HG03097 (cell line): ENCODE data around the gene ERGIC1.

Experiments
- ATAC-seq: cut with Tn5 transposase; IDR thresholded peaks from one replicate; pipeline ENCODE4 v1.9.1; 2021; ENCODE audit not compliant: unreplicated experiment, low FRiP score

Gene ERGIC1

DNA sequence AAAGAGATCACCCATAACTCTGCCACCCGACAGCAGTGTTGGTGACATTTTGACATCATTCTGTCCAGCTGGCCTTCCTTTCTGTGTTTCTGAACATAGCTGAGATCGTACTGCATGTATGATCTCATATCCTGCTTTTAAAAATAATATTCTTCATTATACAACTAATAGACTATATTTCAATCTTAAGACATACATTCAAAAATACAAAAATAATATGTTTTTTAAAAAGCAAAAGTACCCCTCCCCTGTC is 77.5 kb downstream of the ERGIC1 start:
- no peak for ATAC-seq

DNA sequence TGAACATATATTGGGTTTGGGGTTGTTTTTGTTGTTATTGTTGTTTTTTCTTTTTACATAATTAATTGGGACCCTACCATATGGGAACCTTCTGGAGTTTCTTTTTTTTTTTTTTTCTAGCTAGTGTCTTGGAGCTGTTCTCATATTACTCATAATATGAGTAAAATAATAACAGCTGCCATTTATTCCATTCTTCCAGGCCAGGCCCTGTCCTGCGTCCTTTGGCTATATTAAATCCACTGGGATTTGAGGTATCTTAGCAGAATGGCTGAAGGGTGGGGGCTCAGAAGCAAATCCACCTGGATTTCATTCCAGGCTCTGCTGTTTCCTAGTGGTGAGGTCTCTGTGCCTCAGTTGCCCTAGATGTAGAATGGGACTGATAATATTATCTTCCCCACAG is 77.9 kb downstream of the ERGIC1 start:
- ATAC-seq, result no peak

DNA sequence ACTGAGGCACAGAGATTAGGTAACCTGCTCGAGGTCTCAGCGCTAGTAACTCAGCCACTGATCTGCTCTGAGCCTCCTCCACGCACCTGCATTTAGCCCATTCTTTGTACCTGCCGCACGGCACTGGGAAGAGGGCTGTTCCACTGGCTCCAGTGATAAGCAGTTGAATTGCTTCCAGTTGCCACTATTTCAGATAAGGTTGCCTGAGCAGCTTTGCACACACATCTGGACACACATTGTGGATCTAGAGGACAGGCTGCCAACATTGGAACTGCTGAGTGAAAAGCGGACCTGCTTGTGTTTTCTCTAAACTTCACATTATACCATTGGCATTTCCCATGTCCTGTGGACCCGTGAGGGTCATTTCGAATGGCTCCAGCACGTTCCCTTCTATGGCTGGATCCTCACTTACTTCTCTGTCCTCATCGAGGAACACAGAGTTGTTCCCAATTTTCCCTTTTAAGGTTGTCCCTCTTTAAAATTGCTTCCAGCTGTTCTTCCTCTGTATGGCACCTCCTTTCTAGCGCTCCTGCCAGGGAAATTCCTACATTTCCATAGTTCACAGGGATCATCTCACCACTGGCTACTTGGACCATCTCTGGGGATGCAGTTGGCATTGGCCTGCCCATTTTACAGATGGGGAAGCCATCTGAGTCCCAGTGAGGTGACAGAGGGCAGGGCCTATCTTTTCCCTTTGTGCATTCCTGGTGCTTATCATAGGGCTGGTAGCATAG is 79.2 kb downstream of the ERGIC1 start:
- ATAC-seq, result no peak

DNA sequence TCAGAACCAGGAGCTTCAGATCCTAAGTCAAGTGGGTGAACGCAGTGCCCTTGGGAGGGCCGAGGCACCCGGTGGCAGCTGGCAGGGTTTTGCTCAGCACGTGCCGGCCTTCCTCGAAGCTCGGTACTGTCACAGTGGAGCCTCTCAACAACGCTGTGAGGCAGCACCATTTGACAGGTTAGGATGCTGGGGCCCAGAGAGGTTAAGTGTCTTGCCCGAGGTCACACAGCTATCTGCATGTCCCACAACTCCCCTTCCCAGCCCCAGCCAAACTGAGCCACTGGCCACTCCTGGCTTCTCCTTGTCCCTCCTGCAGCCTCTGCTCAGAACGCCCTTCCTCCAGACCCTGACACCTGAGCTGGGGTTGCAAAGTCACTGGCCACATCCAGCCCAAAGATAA is 81.5 kb downstream of the ERGIC1 start:
- no peak for ATAC-seq

DNA sequence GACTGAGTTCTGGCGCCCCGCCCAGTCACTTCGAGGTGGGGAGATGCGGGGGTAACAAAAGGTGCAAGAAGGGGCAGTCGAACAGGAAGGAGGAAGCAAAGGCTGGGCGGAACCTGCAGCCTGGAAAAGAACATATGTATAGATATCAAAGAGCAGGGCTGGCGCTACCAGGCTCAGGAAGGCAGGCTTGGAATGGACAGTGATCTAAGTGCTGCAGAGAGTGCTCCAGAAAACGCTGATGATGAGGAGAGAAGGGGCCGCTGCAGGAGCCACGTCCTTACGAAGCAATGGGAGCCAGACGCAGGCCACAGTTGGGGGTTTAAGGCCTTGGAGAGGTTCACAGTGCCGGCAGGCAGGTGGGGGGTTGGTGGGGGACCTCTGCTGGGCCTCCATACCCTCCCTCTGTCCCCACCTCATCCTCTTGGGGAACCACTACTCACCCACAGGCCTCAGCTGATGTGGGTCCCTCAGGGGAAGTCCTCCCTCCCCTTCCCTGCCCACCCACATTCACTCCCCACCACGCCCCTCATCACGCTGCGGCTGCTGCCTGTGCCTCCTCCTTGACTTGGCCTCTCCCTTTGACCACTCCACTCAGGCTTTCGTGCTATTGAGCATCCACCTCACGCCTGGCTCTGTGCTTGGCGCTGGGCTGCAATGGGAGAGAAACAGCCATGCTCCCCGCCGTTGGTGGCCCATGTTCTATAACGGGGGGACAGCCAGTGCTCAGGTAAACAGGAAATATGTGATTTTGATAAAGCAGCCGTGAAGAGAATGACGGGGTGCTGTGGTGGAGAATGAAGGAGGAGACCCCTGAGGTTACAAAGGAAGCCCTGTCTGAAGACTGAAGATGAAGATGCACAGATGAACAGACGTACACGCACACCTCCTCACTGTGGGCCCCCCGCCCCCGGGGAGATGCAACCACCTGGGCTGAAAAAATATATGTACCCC is 84.6 kb downstream of the ERGIC1 start:
- ATAC-seq, result no peak

DNA sequence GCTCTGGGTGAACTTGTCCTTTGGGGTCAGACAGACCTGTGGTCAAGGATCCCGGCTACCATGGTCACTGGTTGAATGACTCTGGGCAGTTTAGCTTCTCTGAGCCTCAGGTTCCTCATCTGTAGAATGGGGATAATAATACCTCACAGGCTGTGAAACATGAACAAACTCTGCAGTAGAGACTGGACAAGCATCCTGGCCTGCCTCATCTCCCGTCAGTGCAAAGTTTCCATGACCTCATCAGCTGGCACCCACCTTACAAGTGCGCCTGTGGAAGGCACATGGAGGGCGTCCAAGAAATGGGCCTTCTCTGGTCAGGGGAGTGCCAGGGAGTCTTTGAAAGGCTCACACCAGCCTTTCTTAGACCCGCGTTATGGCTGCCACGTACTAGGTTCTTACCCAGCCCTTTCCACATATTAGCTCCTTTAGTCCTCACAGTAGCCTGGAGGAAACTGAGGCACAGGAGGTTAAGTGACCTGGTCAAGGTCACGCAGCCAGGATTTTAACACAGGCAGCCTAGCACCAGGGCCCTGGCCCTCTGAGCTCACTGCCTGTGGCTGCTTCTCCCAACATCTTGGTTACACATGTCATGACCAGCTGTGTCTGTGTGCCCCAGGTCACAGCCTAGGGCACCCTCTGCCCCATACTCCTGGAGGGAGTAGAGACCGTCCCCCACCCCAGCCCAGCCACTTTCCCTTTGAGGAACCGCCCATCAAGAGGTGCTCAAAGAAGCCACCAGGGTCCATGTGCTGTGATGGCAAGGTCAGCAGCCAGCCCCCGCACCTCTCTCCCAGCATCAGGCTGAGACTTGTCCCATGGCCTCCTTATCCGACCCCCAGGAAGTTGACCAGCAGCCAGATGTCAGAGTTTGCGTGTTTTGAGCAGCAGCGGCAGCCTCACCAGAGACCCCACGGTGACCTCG is 85.7 kb downstream of the ERGIC1 start:
- no peak for ATAC-seq

DNA sequence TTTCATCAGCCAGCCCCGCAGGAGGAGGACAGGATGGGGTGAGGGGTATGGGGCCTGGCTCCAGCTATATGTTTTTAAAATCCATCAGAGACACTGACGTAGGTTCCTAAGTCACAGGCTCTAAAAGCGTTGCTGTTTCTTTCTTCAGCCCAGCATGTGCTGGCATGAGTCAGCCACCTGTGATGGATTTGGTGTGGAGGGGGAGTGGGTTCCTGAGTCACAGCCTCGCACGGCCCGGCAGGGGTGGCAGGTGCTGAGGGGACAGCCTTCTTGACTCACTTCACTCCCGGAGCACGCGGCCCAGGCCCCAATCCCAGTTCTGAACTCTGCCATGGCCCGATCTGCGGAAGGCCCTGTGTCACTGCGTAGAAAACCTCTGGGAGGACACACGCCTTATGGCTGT is 86.4 kb downstream of the ERGIC1 start:
- ATAC-seq, result no peak

DNA sequence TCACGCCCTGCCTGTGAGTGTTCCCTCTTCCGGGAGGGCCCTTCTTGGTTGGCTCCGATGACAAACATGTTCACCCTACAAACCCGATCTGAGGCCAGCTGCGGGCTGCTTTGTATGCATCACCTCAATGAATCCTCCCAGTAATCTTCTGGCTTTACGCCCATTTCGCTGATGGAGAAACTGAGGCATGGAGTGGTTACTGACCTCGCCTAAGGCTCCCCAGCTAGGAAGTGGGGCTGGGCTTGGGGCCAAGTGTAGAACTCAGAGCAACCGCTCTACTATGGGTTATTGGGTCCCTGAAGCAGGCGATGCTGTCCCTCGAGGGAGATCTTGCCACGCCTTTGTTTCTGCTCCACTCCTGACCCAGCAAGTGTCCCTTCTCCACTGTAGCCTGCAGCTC is 86.9 kb downstream of the ERGIC1 start:
- no peak for ATAC-seq

DNA sequence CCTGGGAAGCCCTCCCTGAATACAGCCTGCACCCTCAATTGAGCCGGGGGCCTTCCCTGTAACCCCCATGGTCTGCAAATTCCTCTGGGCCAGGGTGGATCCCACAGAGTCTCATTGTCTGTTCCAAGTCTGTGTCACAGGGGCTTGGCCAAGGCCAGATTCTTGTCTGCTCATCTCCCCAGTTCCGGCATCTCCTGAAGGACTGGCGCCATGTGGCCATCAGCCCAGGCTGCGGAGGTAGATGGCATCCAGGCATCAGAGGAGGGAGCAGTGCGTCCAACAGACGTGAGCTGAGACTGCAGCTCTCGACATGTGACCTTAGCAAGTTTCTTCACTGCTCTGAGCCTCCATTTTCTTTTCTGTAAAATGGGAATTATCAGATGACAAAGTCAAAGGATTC is 87.9 kb downstream of the ERGIC1 start:
- ATAC-seq, result no peak

DNA sequence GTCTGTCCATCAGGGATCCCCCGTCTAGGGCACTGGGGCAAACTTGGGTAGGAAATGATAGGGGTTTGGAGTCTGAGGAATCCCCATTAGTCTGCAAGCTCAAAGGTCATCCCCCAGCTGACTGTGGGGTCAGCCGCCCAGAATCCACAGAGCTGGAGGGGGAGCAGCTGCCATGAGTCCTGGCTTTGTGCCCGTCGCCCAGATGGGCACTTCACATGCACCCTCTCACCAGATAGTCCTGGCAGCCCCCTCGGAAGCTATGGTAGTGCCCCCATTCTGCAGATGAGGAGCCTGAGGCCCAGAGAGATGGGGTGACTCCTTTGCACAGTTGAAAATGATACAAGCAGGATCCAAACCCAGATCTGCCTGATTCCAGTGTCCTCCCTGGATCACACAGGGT is 89.5 kb downstream of the ERGIC1 start:
- ATAC-seq, result no peak

DNA sequence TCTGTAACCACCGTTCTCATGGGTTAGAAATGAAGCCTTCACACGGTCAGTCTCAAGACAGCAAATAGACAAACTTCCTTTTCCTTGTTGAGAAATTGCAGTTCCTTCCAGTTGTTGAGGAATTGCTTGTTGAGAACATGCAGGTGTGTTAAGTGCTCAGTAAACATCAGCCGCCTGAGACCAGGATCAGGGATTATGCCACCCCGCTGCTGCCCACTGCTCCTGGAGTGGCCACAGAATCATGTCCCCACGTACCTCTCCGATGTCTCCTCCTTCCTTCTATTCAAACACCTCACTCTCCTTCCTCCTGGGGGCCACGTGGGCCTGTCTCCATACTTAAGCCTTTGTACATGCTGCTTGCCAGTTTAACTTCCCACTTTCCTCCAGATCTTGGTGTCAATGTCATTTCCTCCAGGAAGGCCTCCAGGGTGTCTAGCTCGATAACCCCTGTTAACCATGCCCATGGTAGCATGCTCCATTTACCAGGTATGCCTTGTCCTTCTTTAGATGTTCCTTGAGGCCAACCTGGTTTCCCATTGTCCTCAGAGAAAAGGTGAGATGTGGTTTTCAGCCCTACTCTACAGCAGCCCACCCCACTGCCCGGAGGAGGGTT is 91.4 kb downstream of the ERGIC1 start:
- ATAC-seq, result no peak

DNA sequence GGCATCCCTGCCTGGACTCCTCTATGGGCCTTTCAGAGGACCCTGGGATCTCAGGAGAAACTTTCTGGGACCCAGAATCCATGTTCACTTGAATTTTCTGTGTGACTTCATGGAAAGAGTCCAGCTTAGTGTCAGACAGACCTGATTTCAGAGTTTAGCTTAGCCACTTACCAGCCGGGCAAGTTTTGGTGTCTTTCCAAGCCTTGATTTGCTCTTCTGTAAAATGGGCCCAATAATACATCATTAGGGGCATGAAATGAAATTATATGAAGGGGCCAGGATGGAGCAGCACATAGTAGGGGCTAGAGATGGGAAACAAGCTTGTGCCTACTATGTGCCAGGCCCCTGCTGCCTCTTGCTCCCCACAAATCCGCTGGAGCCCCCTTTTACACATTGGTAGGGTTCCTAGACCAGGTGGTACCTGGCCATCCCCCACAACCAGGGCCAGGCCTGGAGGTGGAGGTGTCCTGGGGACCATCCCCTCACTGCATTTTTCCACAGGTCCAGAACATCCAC is 92.0 kb downstream of the ERGIC1 start:
- no peak for ATAC-seq

DNA sequence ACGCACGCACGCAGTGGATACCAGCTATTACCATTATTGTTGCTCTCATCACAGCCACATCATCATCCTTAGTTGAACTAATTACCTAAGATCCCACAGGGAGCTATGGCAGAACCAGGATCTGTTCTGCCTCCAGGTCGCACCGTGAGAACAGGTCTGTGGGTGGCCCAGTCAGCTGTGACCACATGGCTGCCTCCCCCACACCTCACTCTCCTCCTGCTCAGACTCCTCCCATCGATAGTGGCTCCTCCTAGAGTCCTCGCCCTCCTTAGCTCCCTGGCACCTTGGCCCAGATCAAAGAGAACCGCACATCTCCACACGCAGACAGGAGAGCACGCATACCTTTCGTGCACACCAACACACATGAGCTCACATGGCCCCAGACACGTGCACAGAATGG is 92.7 kb downstream of the ERGIC1 start:
- no peak for ATAC-seq

DNA sequence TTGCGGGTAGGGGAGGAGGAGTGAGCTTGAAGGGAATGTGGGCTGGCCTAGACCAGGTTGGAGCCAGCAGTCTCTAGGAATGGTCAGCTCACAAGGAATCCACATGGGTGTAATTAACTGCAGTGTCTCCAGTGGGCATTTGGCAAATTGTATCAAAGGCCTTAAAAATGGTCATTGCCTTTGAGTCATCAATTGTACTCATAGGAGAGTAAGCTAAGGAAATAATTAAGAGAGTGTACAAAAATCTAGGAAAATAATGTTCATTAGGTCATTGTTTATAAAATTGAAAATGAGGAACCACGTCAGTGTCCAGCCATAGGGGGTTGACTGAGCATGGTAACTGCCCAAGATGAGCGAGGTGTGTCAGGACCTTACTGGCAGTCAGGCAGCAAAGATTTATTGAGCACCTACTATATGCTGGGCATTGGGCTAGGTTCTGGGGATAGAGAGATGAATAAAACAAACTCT is 95.4 kb downstream of the ERGIC1 start:
- ATAC-seq, result no peak

DNA sequence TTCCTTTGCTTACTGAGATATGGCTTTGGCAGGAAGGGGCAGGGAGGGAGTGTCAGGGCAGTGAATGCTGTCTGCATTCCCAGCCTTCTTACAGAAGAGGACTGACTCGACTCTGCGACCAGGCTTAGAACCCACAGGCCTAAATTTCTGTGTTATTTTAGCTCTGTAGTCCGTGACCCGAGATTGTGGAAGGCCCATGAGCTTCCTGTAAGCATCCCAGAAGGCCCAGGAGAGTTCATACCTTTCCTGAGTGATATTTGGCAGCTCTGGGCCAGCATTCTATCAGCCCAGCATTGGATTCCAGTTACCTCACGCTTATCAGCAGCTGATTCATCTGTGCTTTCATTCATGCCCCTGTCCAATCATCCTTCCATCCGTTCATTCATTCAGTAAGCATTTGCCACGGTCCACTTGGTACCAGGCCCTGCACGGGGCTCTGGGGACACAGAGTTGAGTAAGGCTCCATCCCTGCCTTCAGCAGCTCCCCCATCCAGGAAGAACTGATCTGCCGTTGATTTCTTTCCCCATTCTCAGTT is 97.0 kb downstream of the ERGIC1 start:
- no peak for ATAC-seq

DNA sequence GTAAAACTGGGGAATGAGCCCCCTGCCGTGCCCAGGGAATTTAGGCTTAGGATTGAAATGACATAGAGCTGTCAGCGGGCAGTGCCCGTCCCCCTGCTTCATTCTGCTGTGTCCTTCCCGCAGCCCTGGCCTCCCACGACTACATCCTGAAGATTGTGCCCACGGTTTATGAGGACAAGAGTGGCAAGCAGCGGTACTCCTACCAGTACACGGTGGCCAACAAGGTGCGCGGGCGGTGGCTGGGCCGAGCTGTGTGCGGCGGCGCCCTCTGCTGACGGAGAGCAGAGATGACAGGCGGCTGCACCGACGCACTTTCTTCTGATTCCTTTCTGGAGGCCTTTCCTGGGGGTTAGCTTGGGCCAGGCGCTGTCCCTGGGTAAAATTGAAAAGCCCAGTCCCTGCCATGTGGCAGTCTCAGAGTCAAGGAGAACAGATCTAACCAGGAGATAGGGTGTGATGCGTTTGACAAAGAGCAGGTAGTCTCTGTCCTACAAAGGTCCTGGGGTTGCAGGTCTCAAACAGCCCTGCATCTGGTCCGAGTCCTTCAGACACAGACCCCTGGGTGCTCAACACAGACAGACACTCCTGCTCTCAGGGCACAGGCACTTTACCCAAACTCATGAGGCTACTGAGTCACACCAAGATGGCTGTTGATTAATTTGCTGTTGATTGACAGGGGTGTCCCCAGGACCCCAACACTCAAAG is 98.4 kb downstream of the ERGIC1 start:
- no peak for ATAC-seq

DNA sequence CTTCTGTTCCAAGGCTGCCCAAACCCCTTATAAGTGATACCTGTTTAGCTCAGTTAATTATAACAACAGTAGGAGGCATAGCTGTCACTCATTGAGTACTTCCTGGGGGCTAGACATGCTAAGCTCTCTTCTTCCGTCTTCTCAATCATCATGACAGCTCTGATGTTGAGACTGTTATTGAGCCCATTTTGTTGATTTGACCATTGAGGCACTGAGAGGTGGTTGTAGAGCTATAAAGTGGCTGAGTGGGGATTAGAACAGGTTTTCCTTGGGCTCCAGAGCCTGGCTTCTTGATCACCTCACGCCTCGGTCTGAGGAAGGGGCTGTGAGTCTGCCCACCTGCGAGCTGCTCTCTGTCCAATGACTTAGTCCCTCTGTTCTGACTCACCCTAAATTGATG is 99.2 kb downstream of the ERGIC1 start:
- no peak for ATAC-seq

DNA sequence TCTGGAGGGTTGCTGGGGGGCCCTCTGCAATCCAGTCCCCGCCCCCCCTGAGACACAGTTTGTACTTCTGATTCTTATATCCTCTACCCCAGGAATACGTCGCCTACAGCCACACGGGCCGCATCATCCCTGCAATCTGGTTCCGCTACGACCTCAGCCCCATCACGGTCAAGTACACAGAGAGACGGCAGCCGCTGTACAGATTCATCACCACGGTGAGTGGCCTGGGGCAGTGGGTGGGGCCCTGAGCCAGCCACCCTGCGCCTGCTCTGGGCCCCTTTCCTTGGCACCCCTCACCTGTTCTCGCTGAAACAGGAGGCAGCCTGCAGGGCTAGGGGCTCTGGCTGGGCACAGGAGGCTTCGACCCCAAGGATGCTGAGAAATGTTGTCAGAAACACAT is 101.0 kb downstream of the ERGIC1 start:
- ATAC-seq, result no peak

DNA sequence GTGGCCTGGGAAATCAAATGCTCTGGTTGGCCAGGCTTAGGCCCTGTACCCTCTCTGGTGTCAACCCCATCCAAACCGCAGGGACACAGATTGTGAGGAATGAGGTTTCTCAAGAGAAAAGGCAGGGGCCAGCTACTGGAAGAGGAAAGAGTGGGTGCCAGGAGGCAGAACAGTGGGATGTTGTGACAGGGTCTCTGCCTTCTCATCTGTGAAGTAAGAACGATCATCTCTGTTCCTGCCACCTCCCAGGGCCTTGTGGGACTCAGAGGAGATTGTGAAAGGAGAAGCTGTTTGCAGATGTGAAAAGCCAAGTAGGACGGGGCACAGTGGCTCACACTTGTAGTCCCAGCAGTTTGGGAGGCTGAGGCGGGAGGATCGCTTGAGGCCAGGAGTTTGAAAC is 102.3 kb downstream of the ERGIC1 start:
- no peak for ATAC-seq

DNA sequence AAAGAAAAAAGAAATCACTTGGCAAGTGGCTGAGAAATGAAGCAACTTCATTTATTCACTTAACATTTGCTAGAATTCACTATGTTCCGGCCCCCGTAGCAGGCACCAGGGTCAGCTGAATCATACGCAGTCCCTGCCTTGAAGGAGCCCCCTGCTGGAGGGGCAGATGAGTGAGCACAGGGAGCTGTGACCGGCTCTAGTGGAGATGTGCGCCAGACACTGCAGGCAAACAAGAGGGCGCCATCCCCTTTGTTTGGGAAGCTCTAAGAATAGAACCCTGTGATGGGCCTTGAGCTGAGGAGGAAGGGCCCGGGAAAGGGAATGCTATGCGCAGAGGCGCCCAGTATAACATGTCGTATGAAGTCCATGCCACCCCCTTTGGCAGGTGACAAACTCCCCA is 105.0 kb downstream of the ERGIC1 start:
- no peak for ATAC-seq
